Astrocyte (in vitro differentiated cells and primary cell): Measurements from ENCODE around the gene METAP1D. TPM values are rescaled to one million over a fixed set of nuclear protein-coding genes. Genes with fewer than 3 reads are reported as not detected.

Experiments
- DNase-seq: peaks from one replicate; pipeline ENCODE4 v3.0.0-alpha.2; 2010; ENCODE audit warnings: low read depth
- FAIRE-seq: peaks from 2 replicates; lab custom pipeline; 2011; peaks lifted over from hg19 to GRCh38; lab: Jason Lieb, UNC
- H2AFZ ChIP-seq: 2 replicates; pipeline ENCODE4 v1.6.0; 2012; ENCODE audit warnings: low read depth, low read length, inconsistent platforms
- H3K27ac ChIP-seq: 2 replicates; pipeline ENCODE4 v1.5.1; 2011; ENCODE audit warnings: low read depth, low read length, inconsistent platforms
- H3K27me3 ChIP-seq: 2 replicates; pipeline ENCODE4 v1.6.0; 2011; ENCODE audit warnings: low read length, inconsistent platforms; ENCODE audit not compliant: insufficient read depth
- H3K36me3 ChIP-seq: 2 replicates; pipeline ENCODE4 v1.5.1; 2011; ENCODE audit warnings: low read length, inconsistent platforms; ENCODE audit not compliant: insufficient read depth
- H3K4me1 ChIP-seq: 2 replicates; pipeline ENCODE4 v1.5.1; 2011; ENCODE audit warnings: low read length, inconsistent platforms; ENCODE audit not compliant: insufficient read depth
- H3K4me2 ChIP-seq: 2 replicates; pipeline ENCODE4 v1.6.0; 2012; ENCODE audit warnings: low read length, inconsistent platforms
- H3K4me3 ChIP-seq: 2 replicates; pipeline ENCODE4 v1.5.1; 2011; ENCODE audit warnings: low read depth, mild to moderate bottlenecking, low read length, inconsistent platforms; ENCODE audit not compliant: insufficient read depth
- H3K79me2 ChIP-seq: 2 replicates; pipeline ENCODE4 v1.6.0; 2012; ENCODE audit warnings: mild to moderate bottlenecking, low read length, inconsistent platforms; ENCODE audit not compliant: insufficient read depth
- H3K9ac ChIP-seq: 2 replicates; pipeline ENCODE4 v1.6.0; 2012; ENCODE audit warnings: mild to moderate bottlenecking, low read length, inconsistent platforms
- H3K9me3 ChIP-seq: 2 replicates; pipeline ENCODE4 v1.5.1; 2012; ENCODE audit warnings: low read depth, mild to moderate bottlenecking, low read length, inconsistent platforms; ENCODE audit not compliant: insufficient read depth
- H4K20me1 ChIP-seq: 2 replicates; pipeline ENCODE4 v1.6.0; 2012; ENCODE audit warnings: low read length, inconsistent platforms; ENCODE audit not compliant: insufficient read depth
- H3K27ac Mint-ChIP-seq: one replicate; pipeline ENCODE4 v1.8.0; 2021; ENCODE audit warnings: mild to moderate bottlenecking, mixed read lengths; ENCODE audit not compliant: unreplicated experiment
- H3K27me3 Mint-ChIP-seq: one replicate; pipeline ENCODE4 v1.8.0; 2021; ENCODE audit warnings: low read depth, mixed read lengths; ENCODE audit not compliant: unreplicated experiment
- H3K36me3 Mint-ChIP-seq: one replicate; pipeline ENCODE4 v1.8.0; 2021; ENCODE audit warnings: low read depth, mixed read lengths; ENCODE audit not compliant: unreplicated experiment
- H3K4me1 Mint-ChIP-seq: one replicate; pipeline ENCODE4 v1.8.0; 2021; ENCODE audit warnings: low read depth, mixed read lengths; ENCODE audit not compliant: unreplicated experiment
- H3K4me3 Mint-ChIP-seq: one replicate; pipeline ENCODE4 v1.8.0; 2021; ENCODE audit warnings: mild to moderate bottlenecking, moderate library complexity, mixed read lengths; ENCODE audit not compliant: unreplicated experiment
- H3K9me3 Mint-ChIP-seq: one replicate; pipeline ENCODE4 v1.8.0; 2021; ENCODE audit warnings: mild to moderate bottlenecking, mixed read lengths; ENCODE audit not compliant: unreplicated experiment
- EZH2 ChIP-seq: IDR thresholded peaks from 2 replicates; pipeline ENCODE4 v1.6.1; 2012; ENCODE audit warnings: mild to moderate bottlenecking, low read length, inconsistent platforms; ENCODE audit not compliant: insufficient read depth
- total RNA-seq: library from RNA; stranded (reverse); gene quantifications from 2 replicates; pipeline ENCODE4 v1.2.1, GENCODE V29; 2021
- TF ChIP-seq, protein P1 (sequence below): IDR thresholded peaks from 2 replicates; pipeline ENCODE4 v1.5.1; 2011; ENCODE audit warnings: low read depth, mild to moderate bottlenecking, inconsistent platforms, low read length, moderate library complexity; ENCODE audit not compliant: insufficient read depth

The METAP1D gene
- total RNA-seq, 1 donor from 2014 or later, result 6.5 TPM

DNA sequence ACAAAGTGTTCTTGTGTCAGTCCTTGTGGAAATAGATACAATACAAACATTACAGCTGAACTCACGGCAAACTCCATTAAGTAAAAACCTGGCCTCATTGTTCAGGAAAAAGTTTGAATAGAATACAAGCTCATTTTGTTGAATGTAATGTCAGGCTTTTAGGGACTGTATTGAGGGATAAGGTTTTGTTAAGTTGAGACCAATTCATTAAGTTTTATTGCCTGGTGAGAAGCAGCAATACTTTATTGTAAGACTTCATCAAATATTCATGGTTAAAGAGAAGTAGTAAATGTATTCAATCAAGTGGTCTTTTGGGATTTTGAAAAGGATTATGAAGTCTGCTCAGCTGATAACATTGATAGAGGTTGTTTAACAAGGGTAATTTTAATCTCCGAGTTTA, 35.4 kb upstream of the METAP1D start:
- peaks cover 14% of the 10 kb centered on the region for H3K36me3 ChIP-seq
- H3K27ac ChIP-seq, result no peak overlapping the region
- Mint-ChIP-seq H3K36me3 (peaks cover 8% of the 10 kb centered on the region), H3K4me3 (no peak overlapping the region), H3K27me3 (no peaks in the 10 kb centered on the region), H3K9me3 (no peaks in the 10 kb centered on the region), H3K4me1 (peaks cover 7% of the 10 kb centered on the region), H3K27ac (no peak overlapping the region)
- no peak overlapping the region for H3K4me2 ChIP-seq
- H3K9ac ChIP-seq, result no peak overlapping the region
- H3K79me2 ChIP-seq, result peaks cover 7% of the 10 kb centered on the region
- H2AFZ ChIP-seq, result no peak overlapping the region
- TF ChIP-seq EZH2, result no peak
- TF ChIP-seq, protein P1, sequence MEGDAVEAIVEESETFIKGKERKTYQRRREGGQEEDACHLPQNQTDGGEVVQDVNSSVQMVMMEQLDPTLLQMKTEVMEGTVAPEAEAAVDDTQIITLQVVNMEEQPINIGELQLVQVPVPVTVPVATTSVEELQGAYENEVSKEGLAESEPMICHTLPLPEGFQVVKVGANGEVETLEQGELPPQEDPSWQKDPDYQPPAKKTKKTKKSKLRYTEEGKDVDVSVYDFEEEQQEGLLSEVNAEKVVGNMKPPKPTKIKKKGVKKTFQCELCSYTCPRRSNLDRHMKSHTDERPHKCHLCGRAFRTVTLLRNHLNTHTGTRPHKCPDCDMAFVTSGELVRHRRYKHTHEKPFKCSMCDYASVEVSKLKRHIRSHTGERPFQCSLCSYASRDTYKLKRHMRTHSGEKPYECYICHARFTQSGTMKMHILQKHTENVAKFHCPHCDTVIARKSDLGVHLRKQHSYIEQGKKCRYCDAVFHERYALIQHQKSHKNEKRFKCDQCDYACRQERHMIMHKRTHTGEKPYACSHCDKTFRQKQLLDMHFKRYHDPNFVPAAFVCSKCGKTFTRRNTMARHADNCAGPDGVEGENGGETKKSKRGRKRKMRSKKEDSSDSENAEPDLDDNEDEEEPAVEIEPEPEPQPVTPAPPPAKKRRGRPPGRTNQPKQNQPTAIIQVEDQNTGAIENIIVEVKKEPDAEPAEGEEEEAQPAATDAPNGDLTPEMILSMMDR, result no peak
- H4K20me1 ChIP-seq, result no peaks in the 10 kb centered on the region
- no peaks in the 10 kb centered on the region for H3K27me3 ChIP-seq
- no peaks in the 10 kb centered on the region for H3K9me3 ChIP-seq
- H3K4me1 ChIP-seq, result no peaks in the 10 kb centered on the region
- H3K4me3 ChIP-seq, result no peak overlapping the region
- no peak for FAIRE-seq
- no peak for DNase-seq

DNA sequence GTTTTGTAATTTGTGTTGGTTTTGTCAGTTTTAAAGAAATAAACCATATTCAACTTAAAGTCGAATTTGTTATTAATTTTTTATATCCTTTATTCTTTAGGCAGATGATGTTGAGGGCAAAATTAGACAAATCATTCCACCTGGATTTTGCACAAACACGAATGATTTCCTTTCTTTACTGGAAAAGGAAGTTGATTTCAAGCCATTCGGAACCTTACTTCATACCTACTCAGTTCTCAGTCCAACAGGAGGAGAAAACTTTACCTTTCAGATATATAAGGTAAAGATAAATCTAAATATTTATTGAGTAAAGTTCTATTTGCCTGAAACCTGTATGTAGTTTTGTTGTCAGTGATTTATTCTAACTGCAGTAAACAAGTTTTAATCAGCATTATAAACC, 34.5 kb upstream of the METAP1D start:
- TF ChIP-seq, protein P1, result no peak
- TF ChIP-seq EZH2, result no peak
- no peaks in the 10 kb centered on the region for H3K4me1 Mint-ChIP-seq
- Histone ChIP-seq H4K20me1 (no peaks in the 10 kb centered on the region), H3K27me3 (no peaks in the 10 kb centered on the region), H3K9me3 (no peaks in the 10 kb centered on the region), H3K4me2 (no peak overlapping the region), H3K27ac (no peak overlapping the region), H3K79me2 (peaks cover 4% of the 10 kb centered on the region), H3K4me3 (no peak overlapping the region), H3K4me1 (no peaks in the 10 kb centered on the region), H3K9ac (no peak overlapping the region), H2AFZ (no peak overlapping the region), H3K36me3 (peaks cover 14% of the 10 kb centered on the region)
- DNase-seq (no peak), FAIRE-seq (no peak)
- no peaks in the 10 kb centered on the region for H3K27me3 Mint-ChIP-seq
- no peak overlapping the region for H3K4me3 Mint-ChIP-seq
- H3K36me3 Mint-ChIP-seq, result peaks cover 8% of the 10 kb centered on the region
- H3K9me3 Mint-ChIP-seq, result no peaks in the 10 kb centered on the region
- no peak overlapping the region for H3K27ac Mint-ChIP-seq

DNA sequence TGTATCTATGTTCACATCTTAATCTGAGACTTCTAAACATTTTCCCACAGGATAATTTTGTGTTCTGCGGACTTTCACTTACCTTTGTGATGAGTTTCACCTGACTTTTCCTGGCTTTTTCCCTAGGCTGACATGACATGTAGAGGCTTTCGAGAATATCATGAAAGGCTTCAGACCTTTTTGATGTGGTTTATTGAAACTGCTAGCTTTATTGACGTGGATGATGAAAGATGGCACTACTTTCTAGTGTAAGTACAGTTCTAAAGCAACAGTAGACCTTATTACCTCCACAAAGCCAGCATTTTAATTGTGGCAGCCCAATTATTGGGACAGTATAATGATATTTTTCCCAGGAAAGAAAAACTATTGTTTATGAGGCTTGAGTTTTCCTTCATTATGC, 34.1 kb upstream of the METAP1D start:
- no peak overlapping the region for H3K9ac ChIP-seq
- Mint-ChIP-seq H3K9me3 (no peaks in the 10 kb centered on the region), H3K27me3 (no peaks in the 10 kb centered on the region), H3K36me3 (peaks cover 8% of the 10 kb centered on the region), H3K4me1 (no peaks in the 10 kb centered on the region), H3K4me3 (no peak overlapping the region), H3K27ac (no peak overlapping the region)
- FAIRE-seq (peak; percentile 20), DNase-seq (no peak)
- H4K20me1 ChIP-seq, result no peaks in the 10 kb centered on the region
- H3K27ac ChIP-seq, result no peak overlapping the region
- no peak overlapping the region for H3K4me3 ChIP-seq
- peaks cover 4% of the 10 kb centered on the region for H3K79me2 ChIP-seq
- H3K4me2 ChIP-seq, result no peak overlapping the region
- no peak overlapping the region for H2AFZ ChIP-seq
- no peaks in the 10 kb centered on the region for H3K9me3 ChIP-seq
- H3K27me3 ChIP-seq, result no peaks in the 10 kb centered on the region
- TF ChIP-seq, protein P1, result no peak
- TF ChIP-seq EZH2, result no peak
- H3K4me1 ChIP-seq, result no peaks in the 10 kb centered on the region
- peaks cover 14% of the 10 kb centered on the region for H3K36me3 ChIP-seq
